ENCODE measurements around the gene TMEM141. TPM values are rescaled to one million over a fixed set of nuclear protein-coding genes. Genes with fewer than 3 reads are reported as not detected.
"Not testable (repeated sequence)": the region's sequence is repeated elsewhere in the genome, so short reads cannot be mapped to it uniquely, and the experiment has no call there.

The TMEM141 gene
- total RNA-seq, 4 donors from 2014 or later, result 81.6 to 189 (median 141) TPM

GRCh38 chr9:136842380-136842948 is 51.3 kb downstream of the TMEM141 start, which contains the start of gene AJM1:
Gene AJM1, plus strand, starts transcription at chr9:136842478. Its CDS starts 1,937 bp downstream, at chr9:136844415.
- H3K9me3 ChIP-seq, H3K27ac ChIP-seq, H3K27me3 ChIP-seq: not testable (repeated sequence)
- Histone ChIP-seq H3K4me3 (replicated peaks in 1 of 3) (peak within 1 kb of the TSS in 1 of 3 donors; percentile 26), H3K4me1 (peaks cover 39 to 55% of the 10 kb centered on the region in 2 donors), H3K36me3 (peaks cover 3 to 11% of the 10 kb centered on the region in 2 donors)
- intact Hi-C loops (cut with DNase I), result loop anchor here (10.0 kb wide), 1 partner anchor 192 kb away; the partner anchor contains the start of gene FUT7
- TF ChIP-seq CTCF (IDR thresholded peaks at IDR 0.05), result peak; percentile 68 to 92 (median 87)
- peak in 1 of 2 donors; percentile 24 for TF ChIP-seq POLR2A (IDR thresholded peaks at IDR 0.05)
- DNase-seq, result peak; percentile 75 to 80
- WGBS, 2 donors, result no CpG with 5 or more reads among the region's 27 CpGs

Small RNAs within 50 kb of the gene (microRNA-seq; reads per million reads assigned to microRNA genes)
- gene MIR4292 (not detected), gene MIR6722 (not detected)

Small RNAs within 50 kb of the gene (small RNA-seq; reads per million reads assigned to genes)
- gene AL355987.2 (not detected), gene ATP6V1G1P3 (not detected), gene MIR4292 (not detected), gene MIR6722 (not detected)

Other genes starting within 250 kb of the TMEM141 start
- 10 to 100 TPM; 19.6 to 35.4 (median 23.2) TPM for gene NOTCH1, start 245.3 kb upstream of the TMEM141 start, total RNA-seq
- gene EGFL7, start 128.4 kb upstream of the TMEM141 start, total RNA-seq, result 100 to 1,000 TPM in 1 of 4 donors, 10 to 100 TPM in 3; 38.4 to 143 (median 81.6) TPM
- 10 to 100 TPM; 58.6 to 78.7 (median 72.0) TPM for gene AGPAT2, start 103.9 kb upstream of the TMEM141 start, total RNA-seq
- gene DIPK1B, start 78.8 kb upstream of the TMEM141 start, total RNA-seq, result 10 to 100 TPM; 19.4 to 23.6 (median 22.6) TPM
- 10 to 100 TPM in 1 of 4 donors, 1 to 10 TPM in 3; 5.8 to 10.1 (median 7.1) TPM for gene LCN10, start 48.4 kb upstream of the TMEM141 start, total RNA-seq
- gene LCN6, start 42.8 kb upstream of the TMEM141 start, total RNA-seq, result 10 to 100 TPM in 1 of 4 donors, 1 to 10 TPM in 3; 1.4 to 10.0 (median 4.5) TPM
- gene LCN8, start 33.1 kb upstream of the TMEM141 start, total RNA-seq, result 1 to 10 TPM in 1 of 4 donors, under 1 TPM in 1, not detected in 2; 0.93 to 1.0 TPM
- gene LCN15, start 26.8 kb upstream of the TMEM141 start, total RNA-seq, result not detected
- 1 to 10 TPM; 1.3 to 4.6 (median 2.8) TPM for gene CCDC183, start 5.0 kb downstream of the TMEM141 start, total RNA-seq
- 10 to 100 TPM; 59.8 to 84.0 (median 62.2) TPM for gene RABL6, start 16.6 kb downstream of the TMEM141 start, total RNA-seq
- gene AJM1, start 51.1 kb downstream of the TMEM141 start, total RNA-seq, result 1 to 10 TPM in 3 of 4 donors, under 1 TPM in 1; 0.83 to 4.7 (median 2.3) TPM
- gene PHPT1, start 58.1 kb downstream of the TMEM141 start, total RNA-seq, result 100 to 1,000 TPM in 2 of 4 donors, 10 to 100 TPM in 2; 79.4 to 174 (median 115) TPM
- gene MAMDC4, start 61.0 kb downstream of the TMEM141 start, total RNA-seq, result 10 to 100 TPM in 2 of 4 donors, 1 to 10 TPM in 2; 4.1 to 20.4 (median 9.0) TPM
- gene EDF1, start 75.0 kb downstream of the TMEM141 start, total RNA-seq, result 100 to 1,000 TPM; 339 to 591 (median 526) TPM
- gene TRAF2, start 95.2 kb downstream of the TMEM141 start, total RNA-seq, result 10 to 100 TPM in 3 of 4 donors, 1 to 10 TPM in 1; 9.7 to 18.3 (median 15.4) TPM
- gene FBXW5, start 153.4 kb downstream of the TMEM141 start, total RNA-seq, result 100 to 1,000 TPM; 138 to 282 (median 203) TPM
- gene C8G, start 153.9 kb downstream of the TMEM141 start, total RNA-seq, result 1 to 10 TPM in 1 of 4 donors, not detected in 3; 1.8 TPM
- 10 to 100 TPM; 24.3 to 85.0 (median 54.0) TPM for gene LCN12, start 160.9 kb downstream of the TMEM141 start, total RNA-seq
- gene PTGDS, start 186.2 kb downstream of the TMEM141 start, total RNA-seq, result 10 to 100 TPM in 3 of 4 donors, 1 to 10 TPM in 1; 5.0 to 39.5 (median 33.9) TPM
- under 1 TPM in 1 of 4 donors, not detected in 3; 0.54 TPM for gene LCNL1, start 191.6 kb downstream of the TMEM141 start, total RNA-seq
- gene PAXX, start 201.1 kb downstream of the TMEM141 start, total RNA-seq, result 100 to 1,000 TPM in 1 of 4 donors, 10 to 100 TPM in 3; 29.8 to 109 (median 50.7) TPM
- 100 to 1,000 TPM in 3 of 4 donors, 10 to 100 TPM in 1; 97.7 to 301 (median 268) TPM for gene CLIC3, start 205.2 kb downstream of the TMEM141 start, total RNA-seq
- 10 to 100 TPM; 36.8 to 59.7 (median 50.2) TPM for gene ABCA2, start 236.9 kb downstream of the TMEM141 start, total RNA-seq
- not detected for gene FUT7, start 240.7 kb downstream of the TMEM141 start, total RNA-seq

Data from thyroid gland (tissue), 4 donors.